Measurements from ENCODE around the gene KCTD11. TPM values are rescaled to one million over a fixed set of nuclear protein-coding genes. Genes with fewer than 3 reads are reported as not detected.

KCTD11 gene
- total RNA-seq, 1 experiment from 2014 or later, result 5.4 TPM

DNA sequence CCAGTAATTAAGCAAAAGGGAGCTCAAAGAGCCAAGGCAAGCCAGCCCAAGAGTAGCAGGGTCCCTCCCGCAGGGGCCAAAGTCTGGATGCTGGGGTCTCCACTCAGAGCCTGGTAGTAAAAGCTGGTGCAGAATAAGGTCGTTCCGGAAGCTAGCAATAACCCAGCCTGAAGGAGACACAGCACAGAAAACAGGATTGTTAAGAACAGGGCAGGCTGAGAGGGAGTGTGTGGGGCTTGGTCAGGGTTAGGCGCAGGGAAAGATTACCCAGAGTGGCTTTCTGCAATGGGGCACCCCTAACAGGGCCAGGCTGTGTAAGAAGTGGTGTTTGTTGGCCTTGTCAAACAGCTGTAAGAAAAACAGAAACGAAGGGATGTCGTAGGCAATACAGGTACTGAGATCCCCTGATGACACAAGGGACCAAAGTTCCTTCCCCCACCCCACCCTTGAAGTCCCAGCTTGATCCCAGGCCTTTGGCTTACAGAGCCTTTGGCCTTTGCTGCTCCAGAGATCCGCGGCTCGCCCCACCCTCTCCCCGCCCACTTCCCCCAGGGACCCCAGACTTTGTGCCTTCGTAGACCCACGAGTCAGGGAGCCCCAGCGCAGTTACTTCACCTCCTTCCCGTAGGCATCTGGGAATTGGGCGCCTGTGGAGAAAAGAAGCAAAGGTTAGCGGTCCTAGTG is 51.2 kb downstream of the KCTD11 start:
- RAD21 ChIA-PET (ENCODE audit: low non-redundant PET in 1 of 2, low total read pairs in 2 of 2, uncharacterized antibody in 2 of 2, unreplicated experiment in 2 of 2), result interaction anchor here in 1 of 2 experiments (0.5 to 1.3 kb wide), 3 partner anchors 47 to 74 kb away, joined by 3 to 4 read pairs (median 3); partner anchors contain the start of gene NEURL4
- peak; percentile 6 for ATAC-seq

DNA sequence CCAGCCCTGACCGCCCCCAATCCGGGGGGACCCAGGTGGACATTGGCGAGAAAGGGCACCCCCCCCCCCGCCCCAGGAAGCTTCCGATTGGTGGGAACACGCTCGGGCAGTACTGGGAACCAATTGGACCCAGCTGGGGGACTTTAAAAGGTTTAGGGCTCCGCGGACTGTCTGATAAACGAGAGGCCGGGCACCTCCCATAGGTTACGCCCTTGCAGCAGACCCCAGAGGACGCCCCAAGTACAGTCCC is 51.7 kb downstream of the KCTD11 start:
- Histone ChIP-seq H3K9ac (ENCODE audit: low read length) (peak overlapping the region; percentile 69), H3K27me3 (ENCODE audit: insufficient read depth, low read length) (no peaks in the 10 kb centered on the region), H3K4me1 (ENCODE audit: control insufficient read depth in 1 of 2, insufficient read depth in 2 of 2, low read length in 2 of 2) (peaks cover 33 to 48% of the 10 kb centered on the region in 2 experiments), H3K79me2 (ENCODE audit: insufficient read depth, low read length) (peaks cover 8% of the 10 kb centered on the region), H3K9me3 (ENCODE audit: control insufficient read depth in 1 of 2, insufficient read depth in 1 of 2, low read depth in 1 of 2, low read length in 2 of 2) (no peaks in the 10 kb centered on the region), H2AFZ (ENCODE audit: low read depth, low read length, poor library complexity, severe bottlenecking) (no peak overlapping the region), H3K4me3 (replicated peaks in 1 of 2; ENCODE audit: low read depth in 1 of 2, low read length in 2 of 2) (peak overlapping the region; percentile 61 to 83), H3K27ac (ENCODE audit: low read depth, low read length) (peak overlapping the region; percentile 70), H3K9me2 (ENCODE audit: insufficient read depth) (no peaks in the 10 kb centered on the region), H4K20me1 (ENCODE audit: insufficient read depth) (no peaks in the 10 kb centered on the region), H3K4me2 (ENCODE audit: low read length) (peak overlapping the region; percentile 81), H3K36me3 (ENCODE audit: control insufficient read depth in 1 of 2, insufficient read depth in 2 of 2, low read length in 2 of 2) (no peaks in the 10 kb centered on the region)
- CTCF ChIA-PET, result interaction anchor here (0.6 to 1.4 kb wide), 9 partner anchors 10 to 438 kb away, joined by 3 to 20 read pairs (median 4); partner anchors contain the start of genes PLSCR3, TMEM102, TMEM95 and TNK1
- RAD21 ChIA-PET (ENCODE audit: low non-redundant PET in 1 of 2, low total read pairs in 2 of 2, uncharacterized antibody in 2 of 2, unreplicated experiment in 2 of 2), result interaction anchor here (1.1 to 1.3 kb wide), 3 partner anchors 9 to 74 kb away, joined by 3 read pairs; partner anchors contain the start of genes NEURL4 (in 1 of the 2) and PLSCR3 (in 1 of the 2)
- TF ChIP-seq POLR2A (IDR thresholded peaks at IDR 0.05; ENCODE audit: borderline replicate concordance, extremely low read depth, insufficient read depth, insufficient read length) (no peak), ZFX (IDR thresholded peaks at IDR 0.05) (peak; percentile 28; the same call in 1 of the 2 replicates)
- DNase-seq (ENCODE audit: low read depth, low spot score), result peak; percentile 62
- POLR2A ChIA-PET, result interaction anchor here (0.6 to 2.3 kb wide), 30 partner anchors 9 to 742 kb away, joined by 3 to 33 read pairs (median 4); partner anchors contain the start of genes ACAP1, MPDU1, NAA38 and NEURL4
- ATAC-seq, result peak; percentile 58
- BruUV-seq (replicated peaks), result no TSS peak
- intact Hi-C loops (cut with micrococcal nuclease), result no loop called here

More for the DNA sequence above, 51.2 kb downstream of the KCTD11 start:
- H3K79me2 ChIP-seq (ENCODE audit: insufficient read depth, low read length), result peaks cover 8% of the 10 kb centered on the region
- no peaks in the 10 kb centered on the region for H3K36me3 ChIP-seq (ENCODE audit: control insufficient read depth in 1 of 2, insufficient read depth in 2 of 2, low read length in 2 of 2)
- peak overlapping the region; percentile 61 to 83 for H3K4me3 ChIP-seq (replicated peaks in 1 of 2; ENCODE audit: low read depth in 1 of 2, low read length in 2 of 2)
- no peaks in the 10 kb centered on the region for H3K9me2 ChIP-seq (ENCODE audit: insufficient read depth)
- H2AFZ ChIP-seq (ENCODE audit: low read depth, low read length, poor library complexity, severe bottlenecking), result no peak overlapping the region
- intact Hi-C loops (cut with micrococcal nuclease), result no loop called here
- no peaks in the 10 kb centered on the region for H3K9me3 ChIP-seq (ENCODE audit: control insufficient read depth in 1 of 2, insufficient read depth in 1 of 2, low read depth in 1 of 2, low read length in 2 of 2)
- H4K20me1 ChIP-seq (ENCODE audit: insufficient read depth), result no peaks in the 10 kb centered on the region
- peak overlapping the region; percentile 70 for H3K27ac ChIP-seq (ENCODE audit: low read depth, low read length)
- peak overlapping the region; percentile 81 for H3K4me2 ChIP-seq (ENCODE audit: low read length)
- H3K9ac ChIP-seq (ENCODE audit: low read length), result peak overlapping the region; percentile 69
- ChIA-PET CTCF (interaction anchor here (0.9 to 1.4 kb wide), 5 partner anchors 9 to 47 kb away, joined by 3 to 20 read pairs (median 5); partner anchors contain the start of genes PLSCR3, TMEM102 and TNK1), POLR2A (interaction anchor here (0.6 to 2.3 kb wide), 21 partner anchors 9 to 742 kb away, joined by 3 to 33 read pairs (median 3); partner anchors contain the start of genes ACAP1, MPDU1, PLSCR3 and POLR2A)
- DNase-seq (ENCODE audit: low read depth, low spot score), result no peak
- TF ChIP-seq SIN3A (IDR thresholded peaks at IDR 0.05; ENCODE audit: low read depth), result peak; percentile 71; the same call in 1 of the 2 replicates
- no peak for TF ChIP-seq FOSL1 (IDR thresholded peaks at IDR 0.05; ENCODE audit: low read depth)
- peaks cover 33 to 48% of the 10 kb centered on the region in 2 experiments for H3K4me1 ChIP-seq (ENCODE audit: control insufficient read depth in 1 of 2, insufficient read depth in 2 of 2, low read length in 2 of 2)
- no peaks in the 10 kb centered on the region for H3K27me3 ChIP-seq (ENCODE audit: insufficient read depth, low read length)
- TSS peak; percentile 88 for BruUV-seq (replicated peaks)
